ENCODE data around the gene PDPN.

The PDPN gene

DNA sequence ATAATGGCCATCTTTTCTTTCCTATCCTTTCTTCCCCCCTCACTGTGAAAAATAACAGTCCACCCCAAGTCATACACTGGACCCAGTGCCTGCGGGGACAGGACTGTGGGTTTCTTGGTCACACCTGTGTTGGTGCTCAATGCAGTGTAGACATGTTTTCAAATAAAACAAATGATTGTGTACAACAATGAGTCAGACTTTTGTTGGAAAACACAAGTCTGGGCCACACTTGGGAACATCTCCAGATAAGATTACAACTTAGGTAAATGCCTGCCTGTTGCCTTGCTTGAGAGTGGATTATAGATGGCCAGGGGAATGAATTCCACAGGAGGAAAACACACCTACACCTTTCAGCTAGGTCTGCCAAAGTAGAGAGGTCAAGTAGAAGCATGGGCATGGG is 34.1 kb downstream of the PDPN start:
- DNase-seq (ENCODE audit: low read depth in 2 of 2) = no peak

DNA sequence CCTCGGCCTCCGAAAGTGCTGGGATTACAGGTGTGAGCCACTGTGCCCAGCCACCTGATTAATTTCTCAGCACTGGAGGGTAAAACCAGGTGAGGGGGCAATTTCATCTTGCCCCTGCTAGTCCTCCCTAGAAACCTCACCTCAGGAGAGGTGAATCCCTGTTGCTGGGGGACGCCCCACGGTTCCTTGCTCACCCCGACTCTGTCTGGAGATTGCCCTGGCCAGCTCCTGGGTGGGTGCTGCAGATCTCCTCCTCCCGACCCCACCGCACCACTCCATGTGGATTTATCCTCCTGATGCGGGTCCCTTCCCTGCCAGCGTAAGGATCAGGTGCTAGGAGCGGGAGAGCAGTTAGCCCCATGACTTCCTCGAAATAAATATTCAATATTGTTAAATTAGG is 34.9 kb downstream of the PDPN start:
- no peak for DNase-seq (ENCODE audit: low read depth in 2 of 2)

DNA sequence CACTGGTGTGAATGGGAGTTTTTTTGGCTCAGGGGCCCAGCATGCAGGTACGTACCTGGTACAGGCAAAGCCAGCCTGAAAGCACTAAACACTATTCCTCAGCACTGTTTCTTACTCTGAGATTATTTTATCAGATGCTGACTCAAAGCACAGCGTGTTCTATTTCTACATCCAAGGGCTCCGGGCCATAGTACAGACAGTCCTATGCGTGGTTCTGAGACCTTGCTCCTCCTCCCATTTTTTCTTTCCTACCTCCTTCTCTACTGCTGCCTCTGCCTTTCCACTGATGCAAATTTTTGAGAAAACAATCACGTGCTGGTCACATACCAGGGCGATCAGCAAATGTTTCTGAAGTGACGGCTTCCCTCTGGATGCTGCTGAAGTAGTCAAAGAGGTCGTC is 36.3 kb downstream of the PDPN start:
- DNase-seq (ENCODE audit: low read depth in 2 of 2) = no peak

DNA sequence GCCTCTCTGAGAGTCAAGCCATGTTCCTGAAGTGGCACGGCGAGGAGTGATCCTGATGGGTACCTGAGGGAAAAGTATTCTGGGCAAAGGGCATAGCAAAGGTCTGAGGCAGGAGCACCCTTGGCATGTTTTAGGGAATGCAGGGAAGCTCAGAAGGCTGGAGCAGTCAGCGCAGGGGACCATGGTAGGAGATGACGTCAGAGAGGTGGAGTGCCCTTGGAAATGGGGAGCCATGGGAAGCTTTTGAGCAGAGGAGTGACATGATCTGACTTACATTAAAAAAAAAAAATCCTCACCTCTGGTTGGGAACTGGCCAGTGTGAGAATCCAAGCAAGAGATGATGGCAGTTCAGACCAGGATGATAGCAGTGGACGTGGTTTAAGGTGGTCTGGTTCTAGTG is 37.2 kb downstream of the PDPN start:
- no peak for DNase-seq (ENCODE audit: low read depth in 2 of 2)

DNA sequence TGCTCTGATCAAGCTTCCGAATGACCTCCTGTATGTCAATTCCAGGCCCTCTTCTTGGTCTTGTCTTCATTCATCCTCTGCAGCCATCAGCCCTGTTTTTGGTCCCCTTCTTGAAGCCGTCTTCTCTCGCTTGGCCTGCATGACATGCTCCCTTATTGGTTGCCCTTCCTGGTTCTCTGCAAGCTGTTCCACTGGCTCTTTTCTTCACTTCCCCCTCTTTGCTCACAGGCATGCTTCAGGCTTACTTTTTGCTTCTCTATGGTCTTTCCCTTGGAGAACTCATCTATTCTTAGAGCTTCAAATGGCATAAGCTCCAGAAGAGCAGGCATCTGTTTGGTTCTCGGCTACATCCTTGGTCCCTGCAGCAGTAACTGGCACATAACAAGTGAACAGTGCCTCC is 38.8 kb downstream of the PDPN start:
- no peak for DNase-seq (ENCODE audit: low read depth in 2 of 2)

DNA sequence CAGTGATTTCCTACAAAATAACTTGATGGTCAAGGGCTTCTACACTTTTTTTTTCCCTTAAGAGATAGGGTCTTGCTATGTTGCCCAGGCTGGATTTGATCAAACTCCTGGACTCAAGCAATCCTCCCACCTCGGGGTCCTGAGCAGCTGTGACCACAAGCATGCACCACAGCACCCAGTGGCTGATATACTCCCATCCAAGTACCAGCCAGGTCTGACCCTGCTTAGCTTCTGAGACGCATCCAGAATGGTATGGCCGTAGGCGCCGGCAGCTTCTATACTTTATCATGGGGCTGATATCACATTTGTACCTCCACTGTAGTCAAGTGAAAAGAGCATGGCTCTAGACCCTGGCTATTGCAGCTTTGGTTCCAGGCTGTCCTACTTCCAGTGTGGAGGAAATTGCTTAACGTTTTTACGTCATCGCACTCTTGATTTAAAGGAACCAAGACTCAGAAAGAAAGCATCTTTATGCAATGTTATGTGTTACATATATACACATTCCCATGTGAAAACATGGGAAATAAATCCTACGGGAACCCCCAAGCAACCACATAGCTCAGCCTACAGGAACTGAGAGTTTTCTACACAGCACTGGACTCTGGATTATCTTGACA is 39.5 kb downstream of the PDPN start:
- no peak for DNase-seq (ENCODE audit: low read depth in 2 of 2)

DNA sequence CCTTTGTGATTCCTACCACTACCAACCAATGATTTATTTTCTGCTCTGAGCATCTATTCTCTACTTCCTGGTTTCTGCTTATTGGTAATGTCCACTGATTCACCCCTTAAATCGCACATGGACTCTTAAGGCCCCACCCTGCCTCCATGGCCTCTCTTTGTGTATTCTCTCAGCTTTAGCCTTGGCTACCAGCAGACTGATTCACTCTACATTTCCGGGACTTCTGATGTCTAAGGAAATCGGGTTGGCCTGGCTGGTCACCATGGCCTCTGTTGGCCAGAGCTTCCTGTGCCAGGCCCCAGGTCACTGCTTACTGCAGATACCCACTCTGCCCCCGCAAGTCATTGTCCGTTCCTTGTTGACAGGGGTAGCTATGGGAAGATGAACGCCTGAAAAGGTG is 40.9 kb downstream of the PDPN start:
- no peak for DNase-seq (ENCODE audit: low read depth in 2 of 2)

DNA sequence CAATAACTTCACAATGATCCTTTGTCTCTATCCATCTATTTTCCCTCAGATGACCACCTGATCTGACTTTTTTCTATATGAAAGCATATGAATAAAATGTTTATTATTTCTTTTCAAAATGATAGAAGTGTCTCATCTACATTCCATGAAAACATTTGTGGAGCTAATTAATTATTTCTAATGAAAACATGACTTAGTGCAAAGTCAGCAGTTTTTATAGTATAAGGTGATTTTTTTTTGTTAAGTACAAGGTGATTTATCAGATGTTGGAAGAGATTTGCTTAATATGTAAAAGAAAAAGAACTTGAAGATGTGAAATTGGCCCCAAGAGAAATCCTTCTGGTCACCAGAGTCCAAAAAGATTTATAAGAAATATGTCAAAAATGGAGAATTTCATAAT is 43.5 kb downstream of the PDPN start:
- DNase-seq (ENCODE audit: low read depth in 2 of 2) = no peak

DNA sequence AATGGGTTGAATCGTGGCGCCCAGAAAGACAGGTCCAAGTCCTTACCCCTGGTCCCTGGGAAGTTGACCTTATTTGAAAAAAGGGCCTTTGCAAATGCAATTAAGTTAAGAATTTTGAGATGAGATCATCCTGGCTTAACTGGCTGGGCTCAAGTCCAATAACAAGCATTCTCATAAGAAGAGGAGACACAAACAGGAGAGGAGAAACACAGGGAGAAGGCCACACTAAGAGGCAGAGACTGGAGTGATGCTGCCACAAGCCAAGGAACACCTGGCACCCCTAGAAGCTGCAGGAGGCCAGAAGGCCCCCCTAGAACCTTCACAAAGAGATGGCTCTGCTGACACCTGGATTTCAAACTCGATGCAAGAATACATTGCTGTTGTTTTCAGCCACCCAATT is 44.6 kb downstream of the PDPN start:
- DNase-seq (ENCODE audit: low read depth in 2 of 2) = no peak

DNA sequence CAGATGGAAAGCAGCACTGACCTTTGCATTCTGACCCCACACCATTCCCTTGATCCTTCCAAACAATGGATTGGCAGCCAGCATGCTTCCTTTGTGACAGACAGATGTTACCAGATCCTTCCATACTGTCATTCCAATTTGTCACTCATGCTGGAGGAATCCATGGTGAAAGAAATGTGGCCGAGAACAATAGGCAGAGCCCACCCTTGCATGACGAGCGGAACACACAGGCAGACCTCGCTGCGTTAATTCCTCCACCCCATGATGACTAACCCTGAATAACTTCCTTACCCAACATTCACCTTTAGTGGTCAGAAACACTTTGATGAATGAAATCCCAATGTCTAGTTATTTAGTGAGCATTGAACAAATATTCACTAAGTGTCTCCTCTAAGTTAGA is 45.1 kb downstream of the PDPN start:
- no peak for DNase-seq (ENCODE audit: low read depth in 2 of 2)

DNA sequence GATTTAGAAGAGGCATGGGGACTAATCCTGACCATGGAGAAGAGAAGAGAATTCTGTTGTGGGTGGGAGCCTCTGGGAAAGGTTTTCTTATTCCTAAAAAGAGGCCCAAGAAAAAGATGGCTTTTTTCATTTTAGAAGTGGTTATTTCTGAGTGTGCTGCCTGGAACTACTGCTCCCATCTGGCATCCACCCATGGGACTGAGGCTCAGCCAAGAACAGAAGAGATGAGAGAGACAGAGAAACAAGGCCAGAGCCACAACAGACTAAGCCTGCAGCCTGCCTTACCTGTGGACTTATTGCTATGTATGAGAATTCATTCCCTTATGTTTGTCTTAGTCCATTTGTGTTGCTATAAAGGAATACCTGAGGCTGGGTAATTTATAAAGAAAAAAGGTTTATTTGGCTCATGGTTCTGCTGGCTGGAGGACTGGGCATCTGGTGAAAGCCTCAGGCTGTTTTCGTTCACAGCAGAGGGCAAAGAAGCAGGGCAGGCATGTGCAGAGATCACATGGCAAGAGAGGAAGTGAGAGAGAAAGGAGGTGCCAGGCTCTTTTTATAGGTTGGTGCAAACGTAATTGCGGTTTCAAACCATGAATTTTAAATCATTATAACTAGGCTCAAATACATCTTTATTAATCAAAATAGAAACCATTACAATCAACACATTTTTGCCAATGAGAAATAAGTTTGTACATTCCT is 58.8 kb downstream of the PDPN start:
- DNase-seq (ENCODE audit: low read depth in 2 of 2) = no peak

DNA sequence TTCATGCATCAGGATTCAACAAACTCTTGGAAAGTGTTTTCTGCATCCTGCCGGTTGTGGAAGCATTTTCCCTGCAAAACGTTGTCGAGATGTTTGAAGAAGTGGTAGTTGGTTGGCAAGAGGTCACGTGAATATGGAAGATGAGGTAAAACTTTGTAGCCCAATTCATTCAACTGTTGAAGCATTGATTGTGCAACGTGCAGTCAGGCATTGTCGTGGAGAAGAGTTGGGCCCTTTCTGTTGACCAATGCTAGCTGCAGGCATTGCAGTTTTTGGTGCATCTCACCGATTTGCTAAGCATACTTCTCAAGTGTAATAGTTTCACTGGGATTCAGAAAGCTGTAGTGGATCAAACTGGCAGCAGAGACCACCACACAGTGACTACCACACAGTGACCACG is 59.4 kb downstream of the PDPN start:
- no peak for DNase-seq (ENCODE audit: low read depth in 2 of 2)

DNA sequence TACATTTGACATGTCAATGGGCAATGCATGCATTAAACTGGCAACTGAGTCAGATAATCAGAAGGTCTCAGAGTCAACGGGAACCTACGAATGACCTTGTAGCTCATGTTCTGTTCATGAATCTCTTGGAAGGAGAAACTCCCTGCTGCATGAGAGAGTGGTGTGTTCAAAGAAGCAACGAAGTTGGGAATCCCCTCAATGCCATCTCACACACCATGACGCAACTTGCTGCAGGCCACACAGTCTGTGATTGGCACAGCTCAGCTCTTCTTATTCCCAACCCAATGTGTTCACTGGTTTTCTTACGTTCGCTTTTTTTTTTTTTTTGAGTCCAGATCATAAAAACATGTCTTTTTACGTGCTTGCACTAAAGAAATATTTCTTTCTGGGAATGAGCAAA is 62.9 kb downstream of the PDPN start:
- no peak for DNase-seq (ENCODE audit: low read depth in 2 of 2)

DNA sequence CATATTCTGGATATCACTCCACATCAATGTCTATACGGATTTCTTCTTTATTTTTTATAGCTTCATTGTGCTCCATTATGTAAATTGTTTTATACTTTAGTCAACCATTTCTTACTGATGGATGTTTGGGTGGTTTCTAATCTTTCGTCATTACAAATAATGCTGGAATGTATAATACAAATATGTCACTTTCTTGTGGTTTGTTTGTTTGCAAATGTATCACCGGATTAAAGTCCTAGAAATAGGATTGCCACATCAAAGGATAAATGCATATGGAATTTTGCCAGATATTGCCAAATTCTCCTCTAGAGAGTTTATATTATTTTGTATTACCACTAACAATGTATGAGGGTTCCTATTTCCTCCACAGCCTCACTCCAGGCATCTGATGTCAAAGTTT is 67.6 kb downstream of the PDPN start:
- no peak for DNase-seq (ENCODE audit: low read depth in 2 of 2)

DNA sequence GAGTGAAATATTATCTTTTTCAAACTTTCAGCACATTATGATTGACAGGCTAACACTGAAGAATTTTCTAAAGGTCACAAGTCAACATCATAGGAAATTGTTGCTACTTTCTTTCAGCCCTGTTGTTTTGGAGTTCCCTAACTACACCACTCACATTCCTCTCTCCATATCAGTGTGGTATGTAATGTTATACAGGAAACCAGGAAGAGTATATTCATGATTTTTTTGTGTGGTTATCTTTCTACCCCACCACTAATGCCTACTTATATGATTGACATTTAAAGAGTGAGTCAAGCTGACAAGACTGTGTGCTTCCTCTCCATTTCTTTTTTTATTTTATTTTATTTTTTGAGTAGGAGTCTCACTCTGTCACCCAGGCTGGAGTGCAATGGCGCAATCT is 68.6 kb downstream of the PDPN start:
- no peak for DNase-seq (ENCODE audit: low read depth in 2 of 2)

DNA sequence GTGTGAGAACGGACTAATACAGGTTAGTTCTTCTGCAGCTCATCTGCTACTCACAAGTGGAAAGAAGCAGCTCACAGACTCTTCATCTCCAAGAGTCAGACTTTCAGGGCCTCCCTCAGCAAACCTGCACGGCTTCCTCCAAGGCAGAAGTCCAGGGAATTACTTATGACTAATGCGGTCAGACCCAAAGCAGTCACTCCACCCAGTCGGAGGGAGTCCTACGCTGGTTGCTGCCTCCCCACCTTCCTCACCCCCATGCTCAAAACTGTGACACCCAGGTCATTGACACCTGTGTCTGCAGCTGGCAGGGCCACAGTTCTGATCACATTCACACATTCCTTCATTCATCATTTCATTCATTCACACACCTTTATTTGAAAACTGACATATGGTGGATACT is 77.9 kb downstream of the PDPN start:
- DNase-seq (ENCODE audit: low read depth in 2 of 2) = no peak

DNA sequence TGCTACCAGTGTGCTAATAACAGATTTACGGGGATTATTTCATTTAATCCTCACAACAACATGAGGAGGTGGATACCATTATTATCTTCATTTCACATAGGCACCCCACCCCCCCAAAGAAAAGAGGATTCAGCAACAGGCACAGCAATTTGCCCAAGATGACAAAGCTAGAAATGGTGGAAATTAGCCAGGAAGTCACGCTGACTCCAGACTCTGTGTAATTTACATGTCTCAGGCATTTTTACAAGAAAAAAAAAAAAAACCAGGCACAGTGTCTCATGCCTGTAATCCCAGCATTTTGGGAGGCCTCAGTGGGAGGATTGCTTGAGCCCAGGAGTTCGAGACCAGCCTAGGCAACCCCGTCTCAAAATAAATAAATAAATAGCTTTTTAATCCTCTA is 78.9 kb downstream of the PDPN start:
- no peak for DNase-seq (ENCODE audit: low read depth in 2 of 2)

DNA sequence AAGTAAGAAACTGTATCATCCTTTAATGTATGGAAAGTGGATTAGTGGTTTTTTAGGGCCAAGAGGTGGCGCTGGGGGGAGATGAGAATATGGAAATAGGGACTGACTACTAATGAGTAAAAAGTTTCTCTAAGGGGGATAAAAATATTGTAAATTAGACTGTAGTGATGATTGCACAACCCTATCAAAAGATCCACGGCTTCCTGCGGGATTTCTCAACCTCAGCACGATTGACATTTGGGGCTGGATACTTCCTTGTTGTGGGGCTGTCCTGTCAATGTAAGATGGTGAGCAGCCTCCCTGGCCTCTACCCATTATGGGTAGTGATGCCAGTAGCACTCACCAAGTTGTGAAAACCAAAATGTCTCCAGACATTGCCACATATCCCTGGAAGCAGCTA is 80.3 kb downstream of the PDPN start:
- DNase-seq (ENCODE audit: low read depth in 2 of 2) = no peak

DNA sequence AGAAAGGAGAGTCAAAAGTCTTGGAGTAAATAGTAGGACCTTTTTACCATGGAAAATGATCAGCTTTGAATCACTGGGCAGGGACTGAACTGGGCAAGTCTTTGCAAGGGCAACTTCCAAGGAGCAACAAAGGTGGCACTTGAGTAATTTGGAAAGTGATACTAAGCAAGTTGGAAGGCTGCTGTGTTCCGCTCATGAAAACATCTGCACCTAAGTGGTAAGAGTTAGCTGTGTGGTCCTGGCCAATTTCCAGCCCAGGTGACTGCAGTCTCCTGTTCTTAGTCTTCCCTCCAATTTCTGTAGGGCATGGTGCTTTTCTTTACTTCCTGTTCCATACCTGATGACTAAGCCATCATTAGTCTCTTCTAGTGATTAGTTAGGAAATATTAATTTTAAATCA is 80.8 kb downstream of the PDPN start:
- DNase-seq (ENCODE audit: low read depth in 2 of 2) = no peak

DNA sequence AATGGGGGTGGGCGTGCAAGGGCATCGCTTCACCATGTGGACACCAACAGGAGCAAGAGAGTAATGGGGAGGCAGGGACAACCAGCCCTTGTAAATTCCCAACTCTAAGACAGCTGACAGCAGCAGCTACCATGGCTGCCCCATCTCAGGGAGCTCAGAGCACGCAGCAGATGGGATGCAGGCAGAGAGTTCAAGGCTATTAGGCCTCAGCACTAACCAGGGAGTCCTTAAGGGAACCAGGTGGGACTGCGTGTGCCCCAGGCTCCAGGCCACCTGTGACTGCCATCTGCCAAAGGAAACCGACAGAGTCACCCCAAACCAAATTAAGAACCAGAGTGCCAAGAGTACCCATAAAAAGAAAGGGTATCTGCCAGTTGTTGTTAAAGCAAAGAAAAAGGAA is 82.7 kb downstream of the PDPN start:
- DNase-seq (ENCODE audit: low read depth in 2 of 2) = no peak
